Measurements from ENCODE around the gene COPE. TPM values are rescaled to one million over a fixed set of nuclear protein-coding genes. Genes with fewer than 3 reads are reported as not detected.

The COPE gene
- total RNA-seq, 1 donor from 2014 or later: 212 TPM

DNA sequence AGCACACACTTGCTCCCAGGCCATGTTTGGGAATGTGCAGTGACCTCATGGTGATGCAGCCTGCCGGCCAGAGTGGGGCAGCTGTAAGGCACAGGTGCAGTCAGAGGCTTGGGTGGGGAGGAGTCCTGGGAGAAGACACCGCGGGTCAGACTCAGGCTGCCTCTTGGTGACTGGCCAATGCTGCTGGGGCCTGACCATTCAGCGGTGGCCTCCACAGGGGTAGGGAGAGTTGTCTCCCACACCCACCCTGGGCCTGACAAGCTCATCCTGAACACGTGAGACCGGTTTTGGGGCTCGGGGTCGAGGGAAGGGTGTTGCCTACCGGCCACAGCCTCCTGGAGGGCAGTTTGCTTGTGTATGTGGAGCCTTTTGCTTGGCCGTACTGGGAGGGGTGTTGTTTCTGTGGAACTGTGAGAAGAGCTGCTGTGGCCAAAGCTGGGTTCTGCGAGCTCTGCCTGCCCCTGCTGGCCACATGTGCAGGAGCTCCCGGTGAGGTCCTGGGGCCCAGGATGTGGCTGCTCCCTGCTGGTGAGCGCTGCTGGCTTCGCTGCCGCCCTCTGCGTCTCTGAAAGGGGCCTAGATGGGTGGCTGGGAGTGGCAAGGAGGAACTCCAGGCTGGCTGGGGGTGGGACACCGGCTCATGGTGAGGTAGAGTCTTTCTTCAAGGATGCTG is 65.3 kb downstream of the COPE start:
- peaks cover 30% of the 10 kb centered on the region for H3K4me1 ChIP-seq
- peaks cover 0 to 88% of the 10 kb centered on the region in 2 donors for H3K36me3 ChIP-seq
- no peak overlapping the region for H3K4me3 ChIP-seq
- DNase-seq (ENCODE audit: extremely low spot score in 2 of 2): no peak
- intact Hi-C loops (cut with DNase I): loop anchor here (5.0 kb wide), 1 partner anchor 262 kb away; no protein-coding TSS in a partner anchor
- H3K27me3 ChIP-seq: no peaks in the 10 kb centered on the region
- TF ChIP-seq POLR2AphosphoS5 (IDR thresholded peaks at IDR 0.05; ENCODE audit: insufficient read depth in 1 of 2, low read depth in 1 of 2) (no peak), POLR2A (IDR thresholded peaks at IDR 0.05) (no peak)
- TF ChIP-seq, protein P1, sequence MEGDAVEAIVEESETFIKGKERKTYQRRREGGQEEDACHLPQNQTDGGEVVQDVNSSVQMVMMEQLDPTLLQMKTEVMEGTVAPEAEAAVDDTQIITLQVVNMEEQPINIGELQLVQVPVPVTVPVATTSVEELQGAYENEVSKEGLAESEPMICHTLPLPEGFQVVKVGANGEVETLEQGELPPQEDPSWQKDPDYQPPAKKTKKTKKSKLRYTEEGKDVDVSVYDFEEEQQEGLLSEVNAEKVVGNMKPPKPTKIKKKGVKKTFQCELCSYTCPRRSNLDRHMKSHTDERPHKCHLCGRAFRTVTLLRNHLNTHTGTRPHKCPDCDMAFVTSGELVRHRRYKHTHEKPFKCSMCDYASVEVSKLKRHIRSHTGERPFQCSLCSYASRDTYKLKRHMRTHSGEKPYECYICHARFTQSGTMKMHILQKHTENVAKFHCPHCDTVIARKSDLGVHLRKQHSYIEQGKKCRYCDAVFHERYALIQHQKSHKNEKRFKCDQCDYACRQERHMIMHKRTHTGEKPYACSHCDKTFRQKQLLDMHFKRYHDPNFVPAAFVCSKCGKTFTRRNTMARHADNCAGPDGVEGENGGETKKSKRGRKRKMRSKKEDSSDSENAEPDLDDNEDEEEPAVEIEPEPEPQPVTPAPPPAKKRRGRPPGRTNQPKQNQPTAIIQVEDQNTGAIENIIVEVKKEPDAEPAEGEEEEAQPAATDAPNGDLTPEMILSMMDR (IDR thresholded peaks at IDR 0.05): no peak
- no peaks in the 10 kb centered on the region for H3K9me3 ChIP-seq
- no peak overlapping the region for H3K27ac ChIP-seq

DNA sequence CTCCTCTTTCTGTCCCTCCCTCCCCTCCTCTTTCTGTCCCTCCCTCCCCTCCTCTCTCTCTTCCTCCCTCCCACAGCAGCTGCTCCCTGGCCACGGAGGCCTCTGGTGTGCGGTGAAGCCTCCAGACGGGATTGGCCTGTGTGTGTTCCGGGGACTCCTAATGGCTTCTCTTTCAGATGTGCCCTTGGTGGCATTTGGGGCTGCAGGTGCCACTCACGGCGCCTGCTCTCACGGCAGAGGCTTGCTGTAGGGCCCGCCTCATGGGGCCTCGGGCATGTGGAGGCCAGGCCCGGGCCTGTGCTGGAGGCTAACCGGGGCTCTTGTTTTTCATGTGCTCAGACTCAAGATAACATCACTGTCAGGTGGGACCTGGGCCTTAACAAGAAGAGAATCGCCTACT is 66.5 kb downstream of the COPE start:
- Histone ChIP-seq H3K27ac (no peak overlapping the region), H3K9me3 (no peaks in the 10 kb centered on the region), H3K4me1 (peaks cover 42% of the 10 kb centered on the region), H3K27me3 (no peaks in the 10 kb centered on the region), H3K4me3 (no peak overlapping the region), H3K36me3 (peaks cover 0 to 75% of the 10 kb centered on the region in 2 donors)
- intact Hi-C loops (cut with DNase I): loop anchor here (5.0 kb wide), 1 partner anchor 260 kb away; no protein-coding TSS in a partner anchor
- DNase-seq (ENCODE audit: extremely low spot score in 2 of 2): no peak
- no peak for TF ChIP-seq POLR2A (IDR thresholded peaks at IDR 0.05)
- TF ChIP-seq, protein P1 (IDR thresholded peaks at IDR 0.05): no peak
- no peak for TF ChIP-seq POLR2AphosphoS5 (IDR thresholded peaks at IDR 0.05; ENCODE audit: insufficient read depth in 1 of 2, low read depth in 1 of 2)

DNA sequence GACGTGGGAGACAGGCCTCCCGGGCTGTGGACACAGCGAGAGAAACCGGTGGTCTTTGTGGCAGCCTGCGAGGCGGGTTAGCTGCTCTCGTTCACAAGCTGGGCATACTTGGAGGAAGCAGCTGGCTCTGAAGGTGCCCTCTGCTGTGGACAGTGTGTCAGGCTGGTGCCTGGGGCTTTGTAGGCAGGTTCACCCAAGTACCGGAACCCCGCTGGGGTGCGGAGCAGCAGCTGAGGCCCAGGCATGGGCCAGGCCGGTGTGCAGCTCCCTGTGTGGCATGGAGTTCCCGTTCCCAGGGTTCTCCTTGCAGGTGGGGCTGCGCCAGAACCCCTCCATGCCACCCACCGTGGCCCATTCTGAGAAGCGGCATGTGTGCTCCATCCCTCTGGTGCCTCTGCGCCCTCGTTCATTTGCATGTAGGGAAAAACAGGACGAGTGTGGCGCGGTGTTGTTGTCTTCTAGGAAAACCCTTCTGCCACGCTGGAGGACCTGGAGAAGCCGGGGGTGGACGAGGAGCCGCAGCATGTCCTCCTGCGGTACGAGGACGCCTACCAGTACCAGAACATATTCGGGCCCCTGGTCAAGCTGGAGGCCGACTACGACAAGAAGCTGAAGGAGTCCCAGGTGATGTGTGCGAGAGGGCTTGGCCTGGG is 67.4 kb downstream of the COPE start:
- no peak for DNase-seq (ENCODE audit: extremely low spot score in 2 of 2)
- intact Hi-C loops (cut with DNase I): loop anchor here (5.0 kb wide), 1 partner anchor 259 kb away; no protein-coding TSS in a partner anchor
- Histone ChIP-seq H3K4me1 (peaks cover 51% of the 10 kb centered on the region), H3K4me3 (no peak overlapping the region), H3K27me3 (no peaks in the 10 kb centered on the region), H3K9me3 (no peaks in the 10 kb centered on the region), H3K36me3 (peaks cover 0 to 67% of the 10 kb centered on the region in 2 donors), H3K27ac (no peak overlapping the region)
- TF ChIP-seq POLR2A (IDR thresholded peaks at IDR 0.05): no peak
- TF ChIP-seq, protein P1 (IDR thresholded peaks at IDR 0.05): no peak
- TF ChIP-seq POLR2AphosphoS5 (IDR thresholded peaks at IDR 0.05; ENCODE audit: insufficient read depth in 1 of 2, low read depth in 1 of 2): no peak

DNA sequence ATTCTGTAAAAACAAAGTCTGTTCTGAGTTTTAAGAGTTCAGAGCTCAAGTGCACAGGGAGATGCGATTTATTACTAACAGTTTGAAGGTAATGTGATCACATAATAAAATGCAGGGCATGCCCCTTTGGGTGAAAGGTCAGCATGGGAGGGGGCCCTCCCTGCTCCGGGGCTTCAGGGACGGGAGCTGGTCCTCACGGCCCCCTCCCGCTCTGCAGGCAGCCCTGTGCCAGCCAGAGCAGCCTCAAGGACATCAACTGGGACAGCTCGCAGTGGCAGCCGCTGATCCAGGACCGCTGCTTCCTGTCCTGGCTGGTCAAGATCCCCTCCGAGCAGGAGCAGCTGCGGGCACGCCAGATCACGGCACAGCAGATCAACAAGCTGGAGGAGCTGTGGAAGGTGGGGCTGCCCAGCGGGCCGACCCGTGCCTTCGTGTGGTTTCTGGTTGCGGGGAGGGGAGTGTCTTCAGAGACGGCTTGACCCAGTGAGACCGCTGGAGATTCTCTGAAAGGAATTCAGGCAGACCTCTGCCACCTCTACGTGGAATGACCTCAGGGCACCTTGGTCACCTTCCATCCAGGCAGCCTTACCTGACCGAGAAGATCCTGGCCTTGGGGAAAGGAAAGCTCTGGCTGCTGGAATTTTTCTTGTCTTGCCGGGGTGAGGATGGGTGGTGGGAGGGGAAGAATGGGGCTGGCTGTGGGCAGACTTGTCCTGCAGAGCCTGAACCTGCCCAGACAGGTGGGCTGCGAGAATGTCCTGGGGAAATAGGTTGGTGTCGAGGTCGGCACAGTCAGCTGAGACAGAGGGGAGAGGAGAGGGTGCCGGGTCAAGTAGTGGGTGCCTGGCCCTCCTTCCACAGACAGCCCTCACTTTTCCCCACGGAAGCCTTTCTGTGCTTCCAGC is 68.5 kb downstream of the COPE start:
- Histone ChIP-seq H3K27ac (peak overlapping the region; percentile 92), H3K4me3 (no peak overlapping the region), H3K9me3 (no peaks in the 10 kb centered on the region), H3K36me3 (peaks cover 0 to 57% of the 10 kb centered on the region in 2 donors), H3K4me1 (peaks cover 61% of the 10 kb centered on the region), H3K27me3 (no peaks in the 10 kb centered on the region)
- TF ChIP-seq, protein P1 (IDR thresholded peaks at IDR 0.05): no peak
- peak in 1 of 2 donors; percentile 55 for TF ChIP-seq POLR2AphosphoS5 (IDR thresholded peaks at IDR 0.05; ENCODE audit: insufficient read depth in 1 of 2, low read depth in 1 of 2)
- intact Hi-C loops (cut with DNase I): loop anchor here (5.0 kb wide), 1 partner anchor 258 kb away; no protein-coding TSS in a partner anchor
- no peak for DNase-seq (ENCODE audit: extremely low spot score in 2 of 2)
